Chondrocyte (in vitro differentiated cells): ENCODE data around the gene ALDOC. TPM values are rescaled to one million over a fixed set of nuclear protein-coding genes. Genes with fewer than 3 reads are reported as not detected.

Source experiments
- DNase-seq: peaks from one replicate; pipeline ENCODE4 v3.0.0; 2021; ENCODE audit warnings: mixed read lengths, low spot score
- H3K27ac Mint-ChIP-seq: one replicate; pipeline ENCODE4 v1.8.0; 2021; ENCODE audit warnings: mild to moderate bottlenecking, moderate library complexity, mixed read lengths; ENCODE audit not compliant: unreplicated experiment
- H3K27me3 Mint-ChIP-seq: 2 replicates; pipeline ENCODE4 v1.8.0; 2021; ENCODE audit warnings: low read depth, mixed read lengths
- H3K36me3 Mint-ChIP-seq: 2 replicates; pipeline ENCODE4 v1.8.0; 2021; ENCODE audit warnings: low read depth, mixed read lengths
- H3K4me1 Mint-ChIP-seq: 2 replicates; pipeline ENCODE4 v1.8.0; 2021; ENCODE audit warnings: low read depth, mild to moderate bottlenecking, mixed read lengths
- H3K4me3 Mint-ChIP-seq: one replicate; pipeline ENCODE4 v1.8.0; 2021; ENCODE audit warnings: mild to moderate bottlenecking, moderate library complexity, mixed read lengths; ENCODE audit not compliant: unreplicated experiment
- H3K9me3 Mint-ChIP-seq: 2 replicates; pipeline ENCODE4 v1.8.0; 2021; ENCODE audit warnings: low read depth, mixed read lengths
- CTCF ChIP-seq: fragments of 200-600 bp; sonication (generic); IDR thresholded peaks from 2 replicates; pipeline ENCODE4 v1.5.0; 2021; ENCODE audit warnings: antibody characterized with exemption, mild to moderate bottlenecking, moderate library complexity
- total RNA-seq: library from RNA; stranded (reverse); gene quantifications from 3 replicates; pipeline ENCODE4 v1.2.1, GENCODE V29; 2021

The ALDOC gene
- total RNA-seq, 1 donor from 2014 or later: 9.5 TPM

GRCh38 chr17:28598389-28598788 is 21.7 kb upstream of the ALDOC start:
- Mint-ChIP-seq H3K4me1 (peaks cover 21% of the 10 kb centered on the region), H3K27me3 (no peaks in the 10 kb centered on the region), H3K27ac (peak overlapping the region; percentile 97), H3K4me3 (peak overlapping the region; percentile 86), H3K36me3 (no peaks in the 10 kb centered on the region), H3K9me3 (no peaks in the 10 kb centered on the region)
- TF ChIP-seq CTCF: no peak
- no peak for DNase-seq

- no peak for DNase-seq
- peak overlapping the region; percentile 86 for H3K4me3 Mint-ChIP-seq
- no peak for TF ChIP-seq CTCF
- H3K27me3 Mint-ChIP-seq: no peaks in the 10 kb centered on the region
- no peaks in the 10 kb centered on the region for H3K36me3 Mint-ChIP-seq
- H3K27ac Mint-ChIP-seq: no peak overlapping the region
- no peaks in the 10 kb centered on the region for H3K9me3 Mint-ChIP-seq
- H3K4me1 Mint-ChIP-seq: peaks cover 21% of the 10 kb centered on the region
These were observed 21.1 kb upstream of the ALDOC start for GRCh38 chr17:28597606-28598383.

- no peak for TF ChIP-seq CTCF
- H3K9me3 Mint-ChIP-seq: no peaks in the 10 kb centered on the region
- no peak overlapping the region for H3K4me3 Mint-ChIP-seq
- DNase-seq: no peak
- H3K36me3 Mint-ChIP-seq: peaks cover 8% of the 10 kb centered on the region
- H3K4me1 Mint-ChIP-seq: no peaks in the 10 kb centered on the region
- no peak overlapping the region for H3K27ac Mint-ChIP-seq
- no peaks in the 10 kb centered on the region for H3K27me3 Mint-ChIP-seq
These were observed 15.6 kb upstream of the ALDOC start for GRCh38 chr17:28592260-28592659.

- no peaks in the 10 kb centered on the region for H3K4me1 Mint-ChIP-seq
- H3K27ac Mint-ChIP-seq: no peak overlapping the region
- no peak overlapping the region for H3K4me3 Mint-ChIP-seq
- no peak for DNase-seq
- no peaks in the 10 kb centered on the region for H3K27me3 Mint-ChIP-seq
- TF ChIP-seq CTCF: no peak
- no peaks in the 10 kb centered on the region for H3K9me3 Mint-ChIP-seq
- peaks cover 13% of the 10 kb centered on the region for H3K36me3 Mint-ChIP-seq
These were observed 9.2 kb upstream of the ALDOC start for GRCh38 chr17:28585851-28586250.

GRCh38 chr17:28584434-28584833 is 7.7 kb upstream of the ALDOC start:
- Mint-ChIP-seq H3K36me3 (peaks cover 13% of the 10 kb centered on the region), H3K27ac (no peak overlapping the region), H3K4me3 (no peak overlapping the region), H3K9me3 (no peaks in the 10 kb centered on the region), H3K27me3 (no peaks in the 10 kb centered on the region), H3K4me1 (no peaks in the 10 kb centered on the region)
- no peak for TF ChIP-seq CTCF
- no peak for DNase-seq
